Stimulated activated naive B cell treated with anti-CD40 and anti-IgM and Interleukin-4, amounts not matched to agents 10 μg/mL and 1 μg/mL and 100 μg/mL, for 72 hours (primary cell): Measurements from ENCODE around the gene CFAP46.

Experiments
- ATAC-seq, 2 donors: fragments of 150-1000 bp; cut with Tn5 transposase; replicated peaks; 2 replicates each; pipeline ENCODE4 v1.10.0; 2021; ENCODE audit warnings: moderate library complexity in 1 of 2
- DNase-seq: peaks from one replicate; pipeline ENCODE4 v3.0.0; 2021
- H3K27ac Mint-ChIP-seq: one replicate; pipeline ENCODE4 v1.8.0; 2022; ENCODE audit warnings: mild to moderate bottlenecking, mixed read lengths
- H3K27me3 Mint-ChIP-seq, 2 donors: one replicate each; pipeline ENCODE4 v1.8.0; 2022; ENCODE audit warnings: mixed read lengths in 2 of 2
- H3K36me3 Mint-ChIP-seq, 2 donors: one replicate each; pipeline ENCODE4 v1.8.0; 2022; ENCODE audit warnings: mixed read lengths in 2 of 2, mild to moderate bottlenecking in 1 of 2
- H3K4me1 Mint-ChIP-seq, 2 donors: one replicate each; pipeline ENCODE4 v1.8.0; 2022; ENCODE audit warnings: mixed read lengths in 2 of 2, mild to moderate bottlenecking in 1 of 2
- H3K4me3 Mint-ChIP-seq, 2 donors: one replicate each; pipeline ENCODE4 v1.8.0; 2022; ENCODE audit warnings: mild to moderate bottlenecking in 2 of 2, mixed read lengths in 2 of 2, moderate library complexity in 1 of 2
- H3K9me3 Mint-ChIP-seq, 2 donors: one replicate each; pipeline ENCODE4 v1.8.0; 2022; ENCODE audit warnings: mixed read lengths in 2 of 2, mild to moderate bottlenecking in 1 of 2

The CFAP46 gene

DNA sequence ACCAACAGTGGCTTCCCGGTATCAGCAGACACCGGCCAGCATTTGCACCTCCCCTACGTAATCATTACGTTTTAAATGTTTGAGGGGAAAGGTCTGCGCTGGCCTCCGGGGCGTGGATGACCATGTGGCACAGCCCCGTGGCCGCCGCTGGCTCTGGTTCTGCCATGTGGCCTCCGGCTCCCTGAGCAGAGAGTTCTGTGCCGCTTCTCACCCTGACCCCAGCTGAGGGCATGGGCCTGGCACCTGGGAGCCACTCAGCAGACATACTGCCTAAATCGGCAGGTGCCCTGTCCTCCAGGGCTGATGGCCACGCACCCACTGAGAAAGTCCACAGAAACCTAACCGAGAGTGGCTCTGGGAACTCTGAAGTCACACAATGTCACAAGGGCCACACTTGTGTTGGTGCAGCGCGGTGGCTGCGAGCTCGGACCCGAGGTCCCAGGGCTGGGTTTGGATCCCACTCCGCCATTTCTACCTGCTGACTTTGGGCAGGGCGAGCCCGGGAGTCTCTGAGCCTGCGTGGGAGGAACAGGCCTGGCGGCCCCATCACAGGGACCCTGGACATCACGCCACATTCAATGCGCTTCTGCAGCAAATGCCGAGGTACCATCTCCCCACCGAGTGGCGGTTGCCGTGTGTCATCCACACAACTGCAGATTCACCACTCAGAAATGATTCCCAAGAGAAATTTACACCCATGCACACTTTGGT, 25.3 kb downstream of the CFAP46 start:
- no peak overlapping the region for H3K27ac Mint-ChIP-seq
- no peak overlapping the region for H3K4me3 Mint-ChIP-seq
- peaks cover 0 to 2% of the 10 kb centered on the region in 2 donors for H3K9me3 Mint-ChIP-seq
- H3K27me3 Mint-ChIP-seq, result peaks cover 26 to 49% of the 10 kb centered on the region in 2 donors
- DNase-seq, result no peak
- no peaks in the 10 kb centered on the region for H3K36me3 Mint-ChIP-seq
- peaks cover 15 to 19% of the 10 kb centered on the region in 2 donors for H3K4me1 Mint-ChIP-seq
- no peak for ATAC-seq

DNA sequence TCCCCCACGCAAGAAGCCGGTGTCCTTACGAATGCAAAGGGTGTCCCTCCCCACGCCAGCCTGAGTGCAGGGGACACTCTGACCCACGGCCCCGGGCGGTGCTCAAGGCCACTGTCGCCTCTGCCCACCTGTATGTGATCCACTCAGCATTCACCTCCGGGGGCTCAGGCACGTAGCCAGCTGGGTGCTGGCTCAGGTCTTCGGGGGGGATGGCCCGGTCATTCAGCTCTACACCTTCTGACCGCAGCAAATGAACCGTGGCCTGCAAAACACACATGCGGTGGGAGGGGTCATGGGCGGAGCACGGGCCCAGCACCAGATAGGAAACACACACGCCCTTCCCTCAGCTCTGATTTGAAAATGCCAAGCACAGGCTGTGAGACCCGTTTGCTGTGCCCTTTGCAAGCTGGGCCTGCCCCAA, 25.9 kb downstream of the CFAP46 start:
- DNase-seq, result no peak
- ATAC-seq, result no peak
- no peaks in the 10 kb centered on the region for H3K36me3 Mint-ChIP-seq
- peaks cover 19% of the 10 kb centered on the region in 2 donors for H3K4me1 Mint-ChIP-seq
- H3K9me3 Mint-ChIP-seq, result peaks cover 0 to 2% of the 10 kb centered on the region in 2 donors
- peaks cover 30 to 52% of the 10 kb centered on the region in 2 donors for H3K27me3 Mint-ChIP-seq
- H3K4me3 Mint-ChIP-seq, result no peak overlapping the region
- no peak overlapping the region for H3K27ac Mint-ChIP-seq

DNA sequence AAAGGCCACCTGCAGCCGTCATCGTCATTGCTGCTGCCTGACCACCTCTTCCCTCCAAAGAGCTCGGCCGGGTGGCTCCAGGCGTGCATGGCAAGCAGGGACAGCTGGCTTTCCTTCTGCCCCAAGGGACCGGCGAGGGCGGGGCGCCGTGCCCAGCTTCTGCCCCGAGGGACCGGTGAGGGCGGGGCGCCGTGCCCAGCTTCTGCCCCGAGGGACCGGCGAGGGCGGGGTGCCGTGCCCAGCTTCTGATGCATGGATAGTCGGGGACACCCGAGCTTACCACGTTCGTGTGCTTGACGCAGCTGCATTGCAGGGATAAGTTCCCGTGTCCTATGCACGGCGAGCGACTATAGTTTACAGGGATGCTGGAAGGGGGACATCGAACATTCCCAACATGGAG, 27.0 kb downstream of the CFAP46 start:
- peak; percentile 53 for DNase-seq
- Mint-ChIP-seq H3K27ac (no peak overlapping the region), H3K9me3 (peaks cover 1 to 2% of the 10 kb centered on the region in 2 donors), H3K4me1 (peaks cover 19 to 20% of the 10 kb centered on the region in 2 donors), H3K36me3 (no peaks in the 10 kb centered on the region), H3K4me3 (no peak overlapping the region), H3K27me3 (peaks cover 37 to 51% of the 10 kb centered on the region in 2 donors)
- peak; percentile 78 to 79 for ATAC-seq

DNA sequence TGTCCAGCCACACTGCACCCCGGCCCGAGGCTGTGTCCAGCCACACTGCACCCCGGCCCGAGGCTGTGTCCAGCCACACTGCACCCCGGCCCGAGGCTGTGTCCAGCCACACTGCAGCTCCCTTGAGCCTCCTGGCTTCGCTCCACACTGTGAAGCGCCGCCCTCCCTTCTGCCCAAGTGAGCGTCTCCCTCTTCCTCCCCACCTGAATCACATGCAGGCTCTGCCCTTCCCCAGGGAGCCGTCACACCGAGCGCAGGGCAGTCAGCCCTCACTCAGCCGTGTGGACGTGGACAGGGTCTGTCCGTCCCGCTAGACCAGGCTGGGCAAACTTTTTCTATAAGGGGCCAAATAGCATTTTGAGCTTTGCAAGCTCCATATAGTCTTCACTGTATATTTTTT, 27.6 kb downstream of the CFAP46 start:
- no peak overlapping the region for H3K4me3 Mint-ChIP-seq

DNA sequence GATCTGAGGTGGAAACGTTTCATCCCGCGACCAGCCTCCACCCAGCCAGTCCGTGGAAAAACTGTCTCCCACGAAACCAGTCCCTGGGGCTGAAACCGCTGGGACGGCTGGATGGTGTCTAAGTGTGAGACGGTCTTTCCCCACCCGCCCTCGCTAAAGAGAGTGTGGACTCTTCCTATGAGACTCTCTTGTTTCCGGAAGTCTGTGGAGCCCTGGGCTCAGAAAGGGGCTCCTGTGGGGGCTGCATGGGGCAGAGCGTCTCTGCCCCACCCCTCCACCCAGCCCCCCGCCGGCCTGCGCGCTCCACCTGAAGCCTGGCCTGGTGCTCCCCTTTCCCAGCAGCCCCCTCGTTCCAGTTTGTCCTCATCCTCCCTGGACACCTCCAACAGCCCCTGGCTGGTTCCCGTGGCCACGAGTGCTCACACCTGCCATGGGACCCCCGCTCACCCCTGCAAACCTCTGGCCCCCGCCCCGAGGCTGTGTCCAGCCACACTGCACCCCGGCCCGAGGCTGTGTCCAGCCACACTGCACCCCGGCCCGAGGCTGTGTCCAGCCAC, 28.7 kb downstream of the CFAP46 start:
- no peak overlapping the region for H3K4me3 Mint-ChIP-seq

More for the DNA sequence above, 27.6 kb downstream of the CFAP46 start:
- DNase-seq (no peak), ATAC-seq (peak; percentile 55 to 57)
- H3K9me3 Mint-ChIP-seq, result peaks cover 1 to 2% of the 10 kb centered on the region in 2 donors
- H3K27me3 Mint-ChIP-seq, result peaks cover 37 to 49% of the 10 kb centered on the region in 2 donors
- no peaks in the 10 kb centered on the region for H3K36me3 Mint-ChIP-seq
- H3K27ac Mint-ChIP-seq, result peak overlapping the region; percentile 51
- H3K4me1 Mint-ChIP-seq, result peaks cover 19 to 20% of the 10 kb centered on the region in 2 donors

DNA sequence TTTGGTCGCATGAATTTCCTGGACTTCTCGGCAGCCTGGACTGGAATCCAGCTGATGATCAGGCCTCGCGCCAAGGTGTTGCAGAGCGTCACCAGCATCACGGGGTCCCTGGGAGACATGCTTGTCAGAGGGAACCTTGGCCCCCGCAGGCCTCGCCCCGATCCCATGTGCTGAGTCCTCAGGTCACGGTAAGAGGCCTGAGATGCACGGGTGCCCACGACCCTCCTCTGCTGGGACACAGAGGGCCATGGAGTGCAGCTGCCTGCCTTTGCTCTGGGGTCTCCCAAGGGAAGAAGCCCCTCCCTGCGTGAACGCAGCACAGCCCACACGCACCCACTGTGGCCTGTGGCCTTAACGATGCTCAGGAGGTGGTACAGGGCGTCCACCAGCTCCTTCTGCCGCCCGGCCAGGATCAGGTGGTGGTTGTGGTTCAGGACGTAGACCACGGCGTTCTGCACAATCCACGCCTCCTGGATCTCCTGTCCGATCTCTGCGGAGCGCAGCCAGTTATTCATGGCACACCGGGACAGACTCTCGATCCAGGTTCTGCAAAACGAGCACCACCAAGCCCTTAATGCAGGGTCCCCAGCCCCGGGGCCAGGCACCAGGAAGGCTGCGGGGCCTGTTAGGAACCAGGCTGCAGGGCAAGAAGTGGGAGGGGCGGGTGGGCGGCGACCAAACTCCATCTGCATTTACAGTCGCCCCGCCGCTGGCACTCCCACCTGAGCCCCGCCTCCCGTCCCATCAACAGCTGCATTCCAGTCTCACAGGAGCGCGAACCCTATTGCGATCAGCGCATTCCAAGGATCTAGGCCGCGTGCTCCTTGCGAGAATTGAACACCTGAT, 29.4 kb downstream of the CFAP46 start:
- Mint-ChIP-seq H3K27ac (no peak overlapping the region), H3K4me1 (peaks cover 19% of the 10 kb centered on the region in 2 donors), H3K9me3 (peaks cover 0 to 1% of the 10 kb centered on the region in 2 donors), H3K36me3 (no peaks in the 10 kb centered on the region), H3K4me3 (no peak overlapping the region), H3K27me3 (peaks cover 32 to 48% of the 10 kb centered on the region in 2 donors)
- DNase-seq (no peak), ATAC-seq (no peak)

More for the DNA sequence above, 28.7 kb downstream of the CFAP46 start:
- Mint-ChIP-seq H3K36me3 (no peaks in the 10 kb centered on the region), H3K27me3 (peaks cover 35 to 54% of the 10 kb centered on the region in 2 donors), H3K27ac (no peak overlapping the region), H3K9me3 (peaks cover 1 to 2% of the 10 kb centered on the region in 2 donors), H3K4me1 (peaks cover 19 to 20% of the 10 kb centered on the region in 2 donors)
- ATAC-seq, result no peak
- no peak for DNase-seq

DNA sequence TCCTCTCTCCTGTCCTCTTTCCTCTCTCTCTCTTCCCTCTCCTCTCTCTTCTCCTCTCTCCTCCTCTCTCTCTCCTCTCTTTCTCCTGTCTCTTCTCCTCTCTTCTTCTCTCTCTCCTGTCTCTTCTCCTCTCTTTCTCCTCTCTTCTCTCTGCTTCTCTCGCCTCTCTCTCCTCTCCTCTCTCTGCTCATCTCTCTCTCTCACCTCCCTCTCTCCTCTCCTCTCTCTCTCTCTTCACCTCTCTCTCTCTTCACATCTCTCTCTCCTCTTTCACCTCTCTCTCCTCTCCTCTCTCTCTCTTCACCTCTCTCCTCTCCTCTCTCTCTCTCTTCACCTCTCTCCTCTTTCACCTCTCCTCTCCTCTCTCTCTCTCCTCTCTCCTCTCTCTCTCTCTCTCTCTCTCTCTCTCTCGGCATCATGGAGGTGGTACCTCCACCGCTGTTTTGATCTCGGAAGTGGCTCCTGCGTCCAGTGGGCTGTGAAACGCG, 30.1 kb downstream of the CFAP46 start:
- H3K27ac Mint-ChIP-seq, result no peak overlapping the region
- DNase-seq (no peak), ATAC-seq (no peak)
- H3K4me1 Mint-ChIP-seq, result peaks cover 19% of the 10 kb centered on the region in 2 donors
- H3K9me3 Mint-ChIP-seq, result peaks cover 0 to 1% of the 10 kb centered on the region in 2 donors
- H3K27me3 Mint-ChIP-seq, result peaks cover 28 to 48% of the 10 kb centered on the region in 2 donors
- H3K36me3 Mint-ChIP-seq, result no peaks in the 10 kb centered on the region
- H3K4me3 Mint-ChIP-seq, result no peak overlapping the region

DNA sequence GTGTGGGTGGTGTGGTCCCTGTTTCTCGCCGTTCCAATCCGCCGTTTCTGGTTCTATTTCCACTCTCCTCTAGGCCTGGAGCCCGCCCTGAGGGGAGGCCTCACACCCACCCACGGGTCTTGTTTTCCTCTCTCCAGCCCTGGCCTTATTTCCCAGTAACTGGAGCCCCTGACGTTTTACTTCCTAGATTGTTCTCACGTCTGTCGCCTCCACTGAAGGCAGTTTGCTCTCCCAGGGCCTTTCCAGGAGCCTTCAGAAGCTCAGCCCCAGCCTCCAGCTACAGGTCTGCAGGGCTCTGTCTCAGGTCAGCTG, 30.6 kb downstream of the CFAP46 start:
- Mint-ChIP-seq H3K9me3 (peaks cover 0 to 1% of the 10 kb centered on the region in 2 donors), H3K4me1 (peaks cover 18 to 19% of the 10 kb centered on the region in 2 donors), H3K27ac (no peak overlapping the region), H3K27me3 (peaks cover 28 to 45% of the 10 kb centered on the region in 2 donors), H3K36me3 (no peaks in the 10 kb centered on the region), H3K4me3 (no peak overlapping the region)
- no peak for ATAC-seq
- DNase-seq, result no peak

DNA sequence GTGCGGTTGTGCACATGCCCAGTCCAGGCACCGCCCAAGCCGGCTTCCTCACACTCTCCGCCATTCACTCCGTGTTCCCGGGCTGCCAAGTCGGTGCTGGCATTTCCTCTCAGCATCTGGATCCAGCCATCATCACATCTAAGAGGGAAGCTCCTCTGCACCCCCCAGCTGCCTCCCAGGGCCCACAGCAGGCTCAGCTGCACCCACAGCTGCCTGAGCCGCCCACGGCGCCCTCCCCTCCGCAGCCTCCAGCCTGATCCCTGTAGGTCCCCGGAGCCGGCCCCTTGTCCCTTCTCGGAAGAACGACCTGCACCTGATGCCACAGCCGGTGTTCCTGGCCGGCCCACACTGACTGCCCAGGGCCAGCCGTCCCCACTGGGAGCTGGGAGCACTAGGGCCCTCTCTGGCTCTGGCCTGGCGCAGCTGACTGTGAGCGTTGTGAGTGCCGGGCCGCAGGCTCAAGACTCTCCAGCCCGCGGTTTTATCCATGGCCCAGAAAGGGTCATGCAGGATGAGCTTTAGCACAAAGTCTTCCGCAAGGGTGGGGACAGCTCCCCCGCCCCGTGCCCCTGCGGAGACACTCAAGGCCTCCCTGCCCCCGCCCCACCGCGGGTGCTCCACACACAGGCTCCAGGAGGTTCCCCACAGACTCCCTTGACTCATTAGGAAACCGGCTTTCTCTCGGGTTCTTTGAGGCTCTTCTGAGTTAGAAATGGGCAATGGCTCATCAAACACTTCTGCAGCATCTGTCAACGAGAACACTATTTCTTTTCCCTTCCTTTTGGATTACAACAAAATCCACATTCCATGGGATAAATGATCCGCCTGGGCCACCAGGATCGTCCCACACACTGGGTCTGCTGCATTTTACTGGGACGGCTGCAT, 31.2 kb downstream of the CFAP46 start:
- peaks cover 28 to 41% of the 10 kb centered on the region in 2 donors for H3K27me3 Mint-ChIP-seq
- H3K4me1 Mint-ChIP-seq, result peaks cover 12 to 13% of the 10 kb centered on the region in 2 donors
- peaks cover 0 to 3% of the 10 kb centered on the region in 2 donors for H3K9me3 Mint-ChIP-seq
- H3K36me3 Mint-ChIP-seq, result no peaks in the 10 kb centered on the region
- no peak overlapping the region for H3K4me3 Mint-ChIP-seq
- DNase-seq (no peak), ATAC-seq (no peak)
- no peak overlapping the region for H3K27ac Mint-ChIP-seq

DNA sequence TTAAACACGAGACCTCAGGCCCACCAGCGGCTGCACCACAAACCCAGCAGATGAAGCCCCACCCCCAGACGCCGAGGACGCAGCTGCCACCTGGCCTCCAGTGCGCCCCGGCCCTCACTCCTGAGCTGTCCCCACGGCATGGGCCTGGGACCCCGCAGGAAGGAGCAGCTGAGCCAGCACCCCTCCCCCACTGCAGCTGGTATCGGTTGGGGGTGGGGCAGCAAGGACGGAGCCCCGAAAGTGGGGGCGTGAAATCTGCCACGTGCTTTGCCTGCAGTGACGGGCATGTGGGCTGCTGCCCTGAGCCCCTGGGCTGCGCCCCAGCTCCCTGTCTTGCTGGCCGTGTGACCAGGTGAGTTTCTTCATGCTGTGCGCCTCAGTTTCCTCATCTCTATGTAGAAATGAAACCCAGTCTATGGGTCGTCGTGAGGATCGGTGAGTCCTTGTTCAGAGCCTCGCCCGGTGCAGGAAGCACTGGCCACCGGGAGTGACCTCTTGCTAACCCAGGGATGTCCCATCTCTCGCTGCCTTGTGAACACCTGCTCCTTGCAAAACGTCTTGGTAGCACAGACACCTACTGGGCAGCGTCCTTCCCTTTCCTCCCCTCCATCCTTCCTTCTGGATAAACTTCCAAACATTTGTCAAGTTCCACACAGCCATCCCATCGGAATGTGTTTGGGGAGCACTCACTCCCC, 32.0 kb downstream of the CFAP46 start:
- Mint-ChIP-seq H3K4me3 (no peak overlapping the region), H3K27me3 (peaks cover 34 to 49% of the 10 kb centered on the region in 2 donors), H3K9me3 (peaks cover 0 to 4% of the 10 kb centered on the region in 2 donors), H3K36me3 (no peaks in the 10 kb centered on the region), H3K27ac (no peak overlapping the region), H3K4me1 (peaks cover 8% of the 10 kb centered on the region in 2 donors)
- no peak for DNase-seq
- no peak for ATAC-seq

DNA sequence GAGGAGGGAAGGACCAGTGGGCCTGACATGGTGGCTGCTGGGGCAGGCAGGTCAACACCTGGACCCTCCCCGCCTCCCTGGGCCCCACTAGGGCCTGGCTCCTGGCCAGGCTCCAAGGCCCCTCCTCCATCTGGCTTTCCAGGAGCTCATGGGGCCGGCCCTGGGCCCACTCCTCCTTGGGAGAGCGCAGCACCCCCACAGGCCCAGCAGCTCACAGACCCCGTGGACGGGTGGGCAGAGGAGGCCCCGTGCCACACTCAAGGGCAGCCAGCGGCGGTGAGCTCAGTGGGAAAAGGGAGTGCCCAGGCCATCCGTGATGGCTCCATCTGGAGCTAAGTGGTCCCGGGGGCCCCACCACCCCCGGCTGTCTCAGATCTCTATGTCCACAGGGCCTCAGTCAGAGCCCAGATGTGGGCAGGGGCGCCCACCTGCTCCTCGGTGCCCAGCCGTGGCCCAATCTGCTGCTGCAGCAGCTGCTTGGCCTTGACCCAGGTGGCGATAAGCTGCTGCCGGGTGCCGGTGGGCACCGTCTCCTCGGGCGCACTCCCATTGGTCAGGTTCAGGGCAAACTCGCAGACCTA, 32.8 kb downstream of the CFAP46 start:
- peaks cover 36 to 52% of the 10 kb centered on the region in 2 donors for H3K27me3 Mint-ChIP-seq
- peaks cover 0 to 4% of the 10 kb centered on the region in 2 donors for H3K9me3 Mint-ChIP-seq
- H3K36me3 Mint-ChIP-seq, result no peaks in the 10 kb centered on the region
- no peak for ATAC-seq
- DNase-seq, result no peak
- H3K27ac Mint-ChIP-seq, result no peak overlapping the region
- peaks cover 6 to 13% of the 10 kb centered on the region in 2 donors for H3K4me1 Mint-ChIP-seq
- no peak overlapping the region for H3K4me3 Mint-ChIP-seq

DNA sequence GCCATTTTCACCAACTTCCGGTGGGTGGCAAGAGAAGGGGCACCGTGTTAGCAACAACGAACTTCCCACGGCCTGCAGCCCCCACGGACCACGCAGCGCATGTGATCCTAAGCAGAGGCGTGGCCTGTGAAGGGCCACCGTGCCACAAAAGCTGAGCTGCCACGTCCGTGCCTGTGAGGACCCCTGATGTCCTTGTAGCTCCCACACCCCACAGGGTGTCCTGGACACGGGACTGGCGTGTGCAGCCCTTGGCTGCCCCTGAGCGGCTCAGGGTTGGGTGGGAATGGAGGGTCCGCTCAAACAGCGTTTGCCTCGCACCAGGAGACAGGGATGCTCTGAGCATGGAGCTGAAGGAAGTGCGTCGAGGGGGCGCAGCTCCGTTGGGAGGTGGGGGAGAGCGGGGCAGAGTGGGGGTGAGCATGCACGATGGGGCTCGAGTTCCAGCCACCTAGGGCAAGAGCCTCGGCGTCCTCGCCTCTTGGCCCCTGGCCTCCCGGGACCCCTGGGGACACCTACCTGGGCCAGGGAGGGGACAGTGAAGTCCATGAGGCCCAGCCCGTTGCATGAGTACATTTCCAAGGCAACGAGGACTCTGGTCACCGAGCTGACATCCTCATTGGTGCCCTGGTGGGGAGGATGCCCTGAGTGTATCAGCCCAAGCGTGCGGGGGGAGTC, 33.6 kb downstream of the CFAP46 start:
- DNase-seq, result no peak
- Mint-ChIP-seq H3K4me1 (peaks cover 10 to 14% of the 10 kb centered on the region in 2 donors), H3K36me3 (no peaks in the 10 kb centered on the region), H3K27me3 (peaks cover 36 to 52% of the 10 kb centered on the region in 2 donors), H3K9me3 (peaks cover 0 to 4% of the 10 kb centered on the region in 2 donors), H3K4me3 (no peak overlapping the region), H3K27ac (no peak overlapping the region)
- ATAC-seq, result no peak
